K562 (cell line): Measurements from ENCODE around the gene DTX1. TPM values are rescaled to one million over a fixed set of nuclear protein-coding genes. Genes with fewer than 3 reads are reported as not detected.

Source experiments
- ATAC-seq: fragments of 200-7000 bp; cut with Tn5 transposase; 3 replicates; pipeline ENCODE4 v1.9.1; 2020; ENCODE audit warnings: moderate library complexity
- BruUV-seq: library from RNA; stranded (reverse); fragments of 400-500 nt; replicated peaks from 2 replicates; lab custom pipeline; 2021; lab: Mats Ljungman, UMichigan
- CTCF ChIA-PET: fragments of 300-600 bp; formaldehyde crosslinking; extraction: SDS; loops from one replicate; lab custom pipeline; 2021; ENCODE audit warnings: low intra/inter-chr PET ratio; lab: Yijun Ruan, JAX
- POLR2A ChIA-PET: fragments of 300-600, 350-650 bp; sonication (Branson Sonifier 250); formaldehyde crosslinking; extraction: SDS; loops from one replicate; lab custom pipeline; 2021; ENCODE audit warnings: antibody characterized with exemption, inconsistent platforms; lab: Yijun Ruan, JAX
- DNase-seq, 4 experiments: peaks; one replicate each; pipeline versions ENCODE4 v3.0.0 to v3.0.0-alpha.2; 2011 to 2018; ENCODE audit warnings: low spot score in 3 of 4, mixed read lengths in 3 of 4; ENCODE audit errors: extremely low read depth in 1 of 4
- FAIRE-seq: peaks from 2 replicates; lab custom pipeline; 2011; peaks lifted over from hg19 to GRCh38; lab: Jason Lieb, UNC
- H2AFZ ChIP-seq: 2 replicates; pipeline ENCODE4 v1.6.0; 2011; ENCODE audit warnings: low read depth, low read length, control low read depth, inconsistent platforms
- H3K27ac ChIP-seq: fragments of 200-600 bp; 3 replicates; pipeline ENCODE4 v1.8.0; 2011; ENCODE audit warnings: low read depth, mild to moderate bottlenecking, control low read depth, inconsistent platforms, low read length, moderate library complexity, mixed read lengths; ENCODE audit errors: extremely low read depth
- H3K27me3 ChIP-seq, 2 experiments: fragments of 300-600 bp in 1 of 2; 2 replicates in 1 of 2; 3 replicates in 1 of 2; pipeline versions ENCODE4 v1.6.0 to v1.8.0; 2011; ENCODE audit warnings: inconsistent platforms in 2 of 2, low read length in 2 of 2, mild to moderate bottlenecking in 1 of 2, mixed read lengths in 1 of 2, moderate library complexity in 1 of 2; ENCODE audit not compliant: control insufficient read depth in 2 of 2, insufficient read depth in 2 of 2
- H3K36me3 ChIP-seq: fragments of 300-600 bp; 3 replicates; pipeline ENCODE4 v1.8.0; 2011; ENCODE audit warnings: mild to moderate bottlenecking, low read length, inconsistent platforms; ENCODE audit not compliant: control insufficient read depth, insufficient read depth
- H3K4me1 ChIP-seq, 2 experiments: fragments of 200-600 bp in 1 of 2; replicated peaks in 1 of 2; 2 replicates in 1 of 2; 3 replicates in 1 of 2; pipeline versions ENCODE4 v1.5.1 to v1.8.0; 2011; ENCODE audit warnings: inconsistent platforms in 2 of 2, low read length in 2 of 2, mild to moderate bottlenecking in 1 of 2, mixed read lengths in 1 of 2, moderate library complexity in 1 of 2; ENCODE audit not compliant: control insufficient read depth in 2 of 2, insufficient read depth in 2 of 2
- H3K4me2 ChIP-seq: 2 replicates; pipeline ENCODE4 v1.6.1; 2011; ENCODE audit warnings: low read length, control low read depth, inconsistent platforms, mixed read lengths; ENCODE audit not compliant: insufficient read depth
- H3K4me3 ChIP-seq: fragments of 200-600 bp; sonication (generic), shearing (Covaris generic); 2 replicates; pipeline ENCODE4 v1.5.1; 2016; ENCODE audit warnings: control low read depth, inconsistent platforms
- H3K79me2 ChIP-seq: fragments of 200-600 bp; 3 replicates; pipeline ENCODE4 v1.8.0; 2011; ENCODE audit warnings: low read length, inconsistent platforms; ENCODE audit not compliant: control insufficient read depth, insufficient read depth
- H3K9ac ChIP-seq, 2 experiments: 2 replicates each; pipeline versions ENCODE4 v1.6.0 to v1.6.1; 2011; ENCODE audit warnings: low read depth in 2 of 2, low read length in 2 of 2, control low read depth in 1 of 2, inconsistent platforms in 1 of 2, mild to moderate bottlenecking in 1 of 2, mixed read lengths in 1 of 2; ENCODE audit not compliant: insufficient read depth in 1 of 2
- H3K9me1 ChIP-seq: one replicate; pipeline ENCODE4 v1.6.0; 2011; ENCODE audit warnings: inconsistent platforms, mild to moderate bottlenecking, low read length, moderate library complexity; ENCODE audit not compliant: control insufficient read depth, insufficient read depth
- H3K9me3 ChIP-seq: replicated peaks from 2 replicates; pipeline ENCODE4 v1.5.1; 2011; ENCODE audit warnings: low read depth, low read length, inconsistent platforms; ENCODE audit not compliant: control insufficient read depth, insufficient read depth
- H4K20me1 ChIP-seq: replicated peaks from 2 replicates; pipeline ENCODE4 v1.6.1; 2011; ENCODE audit warnings: low read length, inconsistent platforms, mixed read lengths; ENCODE audit not compliant: control insufficient read depth, insufficient read depth
- CREBBP ChIP-seq: IDR thresholded peaks from one replicate; pipeline ENCODE4 v1.6.1; 2012; ENCODE audit warnings: low read depth, mild to moderate bottlenecking, control low read depth, inconsistent platforms, low read length
- MTA1 ChIP-seq: fragments of 450-650 bp; IDR thresholded peaks from 2 replicates; pipeline ENCODE4 v1.6.1; 2017; ENCODE audit warnings: borderline replicate concordance
- PRDM10 ChIP-seq: fragments of 450-650 bp; IDR thresholded peaks from 2 replicates; pipeline ENCODE4 v1.6.1; 2018; ENCODE audit not compliant: partially characterized antibody
- RBM25 ChIP-seq: fragments of 200-400 bp; formaldehyde crosslinking; IDR thresholded peaks from 2 replicates; pipeline ENCODE4 v1.6.1; 2018; ENCODE audit warnings: low read length, low read depth, moderate library complexity; ENCODE audit not compliant: severe bottlenecking
- ZKSCAN1 ChIP-seq: fragments of 150-350 bp; IDR thresholded peaks from 2 replicates; pipeline ENCODE4 v1.6.1; 2016; ENCODE audit warnings: low read depth, low read length
- WGBS: fragments of 100-300 bp; shearing (Covaris generic); methylation state at CpG from one replicate; pipeline ENCODE4 v1.1.6; 2016; ENCODE audit warnings: low coverage, mixed read lengths; ENCODE audit not compliant: insufficient coverage; ENCODE audit errors: missing lambda C conversion rate; 5-methylcytosine and 5-hydroxymethylcytosine counted together
- in situ Hi-C: fragments of 300-500 bp; cut with MboI; formaldehyde crosslinking; loops from 4 replicates; pipeline ENCODE4 v1.15.0; 2018; ENCODE audit warnings: inconsistent platforms, mixed read lengths
- intact Hi-C: fragments of 100-400 bp; cut with micrococcal nuclease; formaldehyde crosslinking; loops from 2 replicates; pipeline ENCODE4 v1.14.2; 2022
- polyA plus RNA-seq, 8 experiments: library from polyadenylated mRNA; depleted of rRNA in 4 of 8; stranded (reverse) in 5 of 8; unstranded in 3 of 8; fragments of >200 nt; fragmentation: Nextera tagmentation in 2 of 8; fragmentation: Illumina TruSeq in 1 of 8; extraction: Ambion mirVana in 2 of 8; extraction: Trizol in 1 of 8; gene quantifications; 2 replicates each; pipeline versions ENCODE4 v1.2.1 to v1.2.3, GENCODE V29; 2011 to 2014; ENCODE audit warnings: inconsistent platforms in 1 of 8, missing spikeins in 1 of 8
- total RNA-seq, 7 experiments: library from RNA; depleted of rRNA in 6 of 7; stranded (reverse); fragments of >200 nt in 6 of 7; fragmentation: Illumina TruSeq in 2 of 7; extraction: Trizol in 2 of 7; gene quantifications; 2 replicates each; pipeline versions ENCODE4 v1.2.1 to v1.2.3, GENCODE V29; 2011 to 2021; ENCODE audit warnings: low replicate concordance in 1 of 7

DTX1 gene
- total and polyA plus RNA-seq, 9 of the 15 experiments (the other 6 are each of a cell fraction or from before 2014, with no cell fraction given), result not detected

- in situ Hi-C loops, result no loop called here
- no peak for FAIRE-seq
- no peak overlapping the region for H3K9ac ChIP-seq
- no peaks in the 10 kb centered on the region for H3K27me3 ChIP-seq
- H3K4me1 ChIP-seq, result peaks cover 8 to 24% of the 10 kb centered on the region in 2 experiments
- TF ChIP-seq ZKSCAN1 (peak; percentile 68), PRDM10 (no peak), RBM25 (peak; percentile 51), CREBBP (no peak), MTA1 (no peak)
- no peaks in the 10 kb centered on the region for H3K9me3 ChIP-seq
- WGBS, result 17% methylated on average over 12 of the region's 12 CpGs
- no peaks in the 10 kb centered on the region for H3K79me2 ChIP-seq
- ChIA-PET POLR2A (interaction anchor here (0.7 to 1.4 kb wide), 3 partner anchors 19 to 512 kb away, joined by 3 read pairs; partner anchors contain the start of gene DDX54), CTCF (no interaction called here)
- H2AFZ ChIP-seq, result no peak overlapping the region
- H3K4me3 ChIP-seq, result no peak overlapping the region
- intact Hi-C loops, result no loop called here
- BruUV-seq, result no TSS peak
- no peak for DNase-seq
- ATAC-seq, result no peak
- no peak overlapping the region for H3K4me2 ChIP-seq
- H3K9me1 ChIP-seq, result no peaks in the 10 kb centered on the region
- no peak overlapping the region for H3K27ac ChIP-seq
- no peaks in the 10 kb centered on the region for H3K36me3 ChIP-seq
- peaks cover 10% of the 10 kb centered on the region for H4K20me1 ChIP-seq
Observed at GRCh38 chr12:113137861-113138783, 81.6 kb downstream of the DTX1 start.
